Cerebellar nuclear complex (tissue), 1 donor: ENCODE results near the gene CALD1.

Experiments
- DNase-seq, 2 experiments: peaks; one replicate each; lab custom pipeline; 2025; lab: John Stamatoyannopoulos, UW

The CALD1 gene

DNA sequence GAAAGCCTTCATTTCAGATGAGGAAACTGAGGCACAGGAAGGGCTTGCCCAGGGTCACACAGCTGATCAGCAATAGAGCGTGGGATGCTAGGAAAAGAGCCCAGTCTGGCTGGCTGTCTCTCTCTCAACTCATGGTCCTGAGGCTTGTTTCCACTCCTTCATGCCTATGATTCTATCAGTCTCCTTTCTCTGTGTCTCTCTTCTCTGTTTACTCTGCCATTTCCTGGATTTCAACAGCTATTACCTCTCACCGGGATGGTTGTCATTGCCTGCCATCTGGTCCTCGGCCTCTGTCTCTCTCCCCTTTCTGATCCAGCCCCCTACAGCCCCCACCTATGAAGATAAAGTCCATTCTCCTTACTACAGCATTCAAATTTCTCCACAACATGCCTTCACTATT is 113.5 kb downstream of the CALD1 start:
- DNase-seq, result no peak

DNA sequence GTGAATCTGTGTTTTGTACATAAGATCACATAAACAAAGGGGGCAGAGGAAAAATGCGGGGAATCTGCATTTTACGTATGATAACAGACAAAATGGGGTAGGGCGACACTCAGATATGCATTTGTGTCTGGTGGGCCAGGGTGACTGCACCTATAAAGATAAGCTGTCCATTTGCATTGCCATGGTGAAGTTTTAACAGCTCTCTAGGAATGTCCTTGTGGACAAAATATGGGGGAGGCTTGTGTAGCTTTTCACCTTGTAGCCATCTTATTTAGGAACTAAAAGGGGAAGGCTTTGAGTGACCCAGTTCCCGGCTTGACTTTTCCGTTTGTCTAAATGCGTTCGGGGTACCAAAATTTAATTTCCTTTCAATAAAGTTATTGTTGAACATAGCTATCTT is 114.5 kb downstream of the CALD1 start:
- DNase-seq, result no peak

DNA sequence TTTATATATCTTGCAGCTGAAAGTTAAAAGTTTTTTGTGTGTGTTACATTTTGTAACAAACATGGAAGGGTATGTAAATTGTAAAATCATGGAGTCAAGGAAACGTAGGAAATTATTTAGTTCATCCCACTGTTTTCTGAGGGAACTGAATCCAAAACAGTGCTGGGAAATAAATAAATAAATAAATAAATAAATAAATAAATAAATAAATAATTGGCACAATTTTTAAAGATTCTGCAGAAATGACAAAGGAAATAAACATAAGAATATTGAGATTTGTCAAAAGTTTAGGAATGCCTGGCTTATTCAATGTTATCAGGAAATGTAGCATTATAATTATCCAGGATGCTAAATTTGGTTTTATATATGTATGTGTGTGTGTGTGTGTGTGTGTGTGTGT is 115.5 kb downstream of the CALD1 start:
- no peak for DNase-seq

DNA sequence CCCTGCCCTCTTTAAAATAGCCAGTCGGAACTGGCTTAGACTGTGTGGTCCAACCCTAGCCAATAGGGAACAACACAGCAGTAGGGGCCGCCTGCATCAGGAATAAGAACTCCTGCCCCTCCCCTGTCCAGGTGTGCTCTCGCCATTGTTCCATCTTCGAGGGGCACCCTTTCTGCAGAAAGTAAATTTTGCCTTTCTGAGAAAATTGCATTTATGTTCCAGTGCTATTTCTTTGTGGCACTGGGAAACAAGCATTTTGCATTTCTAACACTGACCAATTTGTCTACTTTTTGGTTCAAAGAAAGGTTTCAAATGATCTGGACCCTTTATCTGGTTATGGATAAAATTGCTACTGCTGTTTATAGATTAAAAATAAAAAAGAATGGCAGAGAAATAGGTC is 116.6 kb downstream of the CALD1 start:
- no peak for DNase-seq

DNA sequence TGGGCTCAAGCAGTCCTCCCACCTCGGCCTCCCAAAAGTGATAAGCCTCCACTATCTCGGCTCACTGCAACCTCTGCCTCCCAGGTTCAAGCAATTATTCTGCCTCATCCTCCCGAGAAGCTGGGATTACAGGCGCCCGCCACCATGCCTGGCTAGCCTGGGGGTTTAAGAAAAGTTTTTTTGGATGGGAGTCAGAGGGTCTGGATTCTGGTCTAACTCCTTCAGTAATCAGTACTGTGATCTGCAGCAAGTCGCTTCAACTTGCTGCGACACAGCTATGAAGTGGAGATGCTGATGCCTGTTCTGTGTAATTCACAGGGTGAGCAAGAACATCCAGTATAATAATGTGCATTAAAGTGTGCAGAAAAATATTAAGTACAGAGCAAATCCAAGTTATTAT is 118.5 kb downstream of the CALD1 start:
- no peak for DNase-seq

DNA sequence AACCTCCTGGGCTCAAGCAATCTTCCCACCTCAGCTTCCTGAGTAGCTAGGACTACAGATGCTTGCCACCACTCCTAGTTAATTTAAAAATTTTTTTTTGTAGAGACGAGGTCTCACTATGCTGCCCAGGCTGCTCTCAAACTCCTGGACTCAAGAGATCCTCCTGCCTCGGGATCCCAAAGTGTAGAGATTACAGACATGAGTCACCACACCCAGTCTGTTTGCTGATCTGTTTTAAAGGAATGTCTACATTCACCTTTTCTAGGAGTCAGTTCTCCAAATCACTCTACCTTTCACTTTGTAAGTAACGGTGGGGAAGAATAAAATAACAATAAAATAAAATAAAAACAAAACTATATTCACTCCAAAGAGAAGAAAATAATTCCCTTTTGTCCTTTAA is 120.3 kb downstream of the CALD1 start:
- no peak for DNase-seq

DNA sequence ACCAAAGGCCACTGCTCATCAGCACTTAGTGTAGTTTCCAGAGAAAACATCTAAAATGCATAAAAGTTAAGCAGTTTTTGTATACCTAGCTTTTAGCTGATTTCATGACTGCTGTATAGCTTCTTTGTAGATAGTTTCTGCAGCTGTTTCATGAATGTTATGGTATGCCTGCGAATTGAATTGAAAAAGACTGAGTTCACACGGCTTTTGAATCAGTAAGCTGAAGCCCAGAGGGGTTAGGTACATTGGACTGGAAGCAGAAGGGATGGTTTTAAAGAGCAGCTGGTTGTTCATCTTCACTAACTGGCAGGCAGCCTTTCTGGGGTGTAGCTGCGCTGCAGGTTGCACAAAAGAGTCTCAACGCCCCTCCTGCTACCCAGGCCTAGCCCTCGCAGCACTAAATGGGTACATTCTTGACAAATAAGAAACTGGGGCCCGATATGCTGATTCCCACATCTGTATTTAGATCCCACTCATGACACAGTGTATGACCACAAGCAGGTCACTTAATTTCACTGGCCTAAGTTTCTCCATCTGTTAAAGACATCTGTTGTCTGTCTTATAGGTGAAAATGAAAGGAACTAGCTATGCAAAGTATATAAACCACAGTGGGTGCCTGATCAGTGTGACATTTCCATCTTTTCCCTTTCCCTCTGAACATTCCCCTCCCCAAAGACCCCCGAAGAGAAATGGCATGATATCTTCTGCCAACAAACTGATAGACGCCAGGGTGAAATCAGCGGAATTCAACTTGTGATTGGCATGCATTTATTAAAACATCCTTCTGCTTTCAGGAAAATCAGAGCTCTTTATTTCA is 120.9 kb downstream of the CALD1 start:
- no peak for DNase-seq

DNA sequence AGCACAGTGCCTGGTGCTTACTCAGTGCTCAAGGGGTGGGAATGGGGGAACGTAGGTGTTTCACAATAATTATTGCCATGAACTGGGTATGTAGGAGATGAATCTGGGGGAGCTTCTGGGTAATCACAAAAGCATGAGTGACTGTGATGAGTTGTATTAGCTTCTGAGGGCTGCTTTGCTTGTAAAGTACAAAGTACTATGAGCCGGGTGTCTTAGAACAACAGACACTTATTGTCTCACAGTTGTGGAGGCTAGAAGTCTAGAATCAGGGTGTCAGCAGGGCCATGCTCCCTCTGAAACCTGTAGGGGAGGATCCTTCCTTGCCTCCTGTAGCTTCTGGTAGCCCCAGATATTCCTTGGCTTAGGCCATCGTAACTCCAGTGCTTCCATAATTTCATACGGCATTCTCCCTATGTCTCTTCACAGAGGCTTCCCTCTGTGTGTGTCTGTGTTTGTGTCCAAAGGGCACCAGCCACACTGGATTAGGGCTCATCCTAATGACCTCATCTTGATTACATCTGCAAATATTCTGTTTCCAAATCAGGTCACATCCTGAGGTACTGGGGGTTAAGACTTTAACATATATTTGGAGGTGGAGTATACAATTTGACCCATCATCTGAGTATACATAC is 122.1 kb downstream of the CALD1 start:
- no peak for DNase-seq

DNA sequence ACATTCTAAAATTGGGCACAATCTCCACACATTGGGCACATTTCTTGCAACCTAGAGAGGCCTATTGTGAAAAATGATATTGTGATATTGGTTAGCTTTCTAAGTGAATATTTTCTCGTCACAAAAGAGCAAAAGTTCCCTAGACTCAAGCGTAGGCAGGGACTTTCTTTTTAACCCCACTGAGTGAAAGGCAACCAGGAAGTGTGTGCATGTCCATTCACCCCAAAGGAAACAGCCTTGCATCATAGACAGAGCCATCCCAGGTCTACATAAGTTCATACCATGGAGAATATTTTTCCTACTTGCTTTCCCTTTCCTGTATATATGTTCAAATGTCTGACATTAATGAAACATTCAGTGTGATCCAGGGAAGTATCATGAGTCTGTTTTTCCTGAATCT is 122.6 kb downstream of the CALD1 start:
- DNase-seq, result no peak

DNA sequence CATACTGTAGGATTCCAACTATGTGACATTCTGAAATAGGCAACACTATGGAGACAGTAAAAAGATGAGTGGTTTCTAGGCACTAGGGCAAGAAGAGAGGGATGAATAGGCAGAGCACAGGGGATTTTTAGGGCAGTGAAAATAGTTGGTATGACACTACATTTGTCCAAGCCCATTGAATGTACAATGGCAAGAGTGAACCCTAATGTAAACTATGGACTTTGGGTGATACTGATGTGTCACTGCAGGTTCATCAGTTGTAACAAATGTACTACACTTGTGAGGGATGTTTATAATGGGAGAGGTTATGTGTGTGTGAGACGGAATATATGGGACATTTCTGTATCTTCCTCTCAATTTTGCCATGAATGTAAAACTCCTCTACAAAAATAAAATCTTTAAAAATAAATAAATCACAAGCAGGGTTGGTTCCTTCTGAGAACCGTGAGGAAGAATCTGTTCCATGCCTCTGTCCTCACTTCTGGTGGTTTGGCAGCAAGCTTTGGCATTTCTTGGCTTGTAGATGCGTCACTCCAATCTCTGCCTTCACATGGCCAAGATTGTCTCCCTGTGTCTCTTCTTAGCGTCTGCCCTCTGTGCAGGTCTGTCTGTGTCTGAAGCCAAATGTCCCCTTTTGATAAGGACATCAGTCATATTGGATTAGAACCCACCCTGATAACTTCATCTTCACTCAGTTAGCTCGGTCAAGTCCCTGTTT is 123.8 kb downstream of the CALD1 start:
- DNase-seq, result no peak

DNA sequence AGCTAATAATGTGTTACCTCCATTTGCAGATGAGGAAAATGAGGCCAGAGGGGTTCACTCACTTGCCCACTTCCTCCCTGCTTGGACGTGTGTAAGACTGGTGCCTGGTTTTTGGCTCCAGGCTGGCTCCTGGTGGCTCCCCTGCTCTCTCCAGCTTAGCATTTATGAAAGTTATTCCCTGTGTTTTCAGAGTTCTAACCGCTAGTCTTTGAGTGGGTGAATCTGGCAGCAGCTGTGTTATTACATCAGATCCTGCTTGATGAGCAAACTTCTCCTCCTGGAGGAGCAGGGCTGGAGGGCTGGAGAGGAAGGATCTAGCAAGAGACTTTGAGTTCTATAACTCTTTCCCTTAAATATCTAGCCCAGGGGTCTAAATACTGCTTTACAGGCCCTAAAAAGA is 125.9 kb downstream of the CALD1 start:
- DNase-seq, result no peak

DNA sequence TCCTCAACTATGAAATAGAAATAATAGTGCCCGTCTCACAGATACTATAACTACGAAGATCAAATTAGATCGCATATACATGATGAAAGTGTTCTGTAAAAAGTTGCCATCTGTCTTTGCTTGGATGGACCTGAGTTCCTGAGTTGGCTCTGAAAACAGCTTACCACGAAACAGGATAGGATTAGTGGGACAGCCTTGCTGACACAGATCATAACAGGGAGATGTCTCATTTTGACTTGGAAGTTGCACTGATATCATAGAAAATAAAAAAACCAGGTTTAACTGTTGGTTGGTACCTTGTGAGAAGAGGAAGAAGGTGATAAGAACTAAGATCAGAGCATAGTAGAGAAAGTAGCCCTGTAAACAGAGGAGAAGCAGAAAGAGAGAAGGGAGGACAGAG is 127.6 kb downstream of the CALD1 start:
- no peak for DNase-seq

DNA sequence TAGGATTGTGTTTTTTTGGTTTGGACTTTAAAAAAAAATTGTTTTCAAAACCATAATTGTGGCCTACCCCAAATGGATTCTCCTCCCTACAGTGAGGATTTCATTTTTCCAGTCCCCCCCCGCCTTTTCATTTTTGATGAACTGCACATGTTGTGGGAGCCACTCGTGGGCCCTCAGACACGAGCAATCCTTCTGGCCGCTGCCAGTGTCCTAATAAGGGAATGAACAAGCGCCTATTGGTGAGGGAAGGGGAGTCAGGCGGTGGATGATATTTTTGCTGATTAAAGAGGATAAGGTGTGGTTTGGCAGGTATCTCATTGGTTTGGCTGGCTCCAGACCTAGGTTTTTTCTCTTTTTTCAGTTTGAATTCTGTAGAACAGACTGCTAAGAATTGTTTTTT is 128.2 kb downstream of the CALD1 start:
- no peak for DNase-seq

DNA sequence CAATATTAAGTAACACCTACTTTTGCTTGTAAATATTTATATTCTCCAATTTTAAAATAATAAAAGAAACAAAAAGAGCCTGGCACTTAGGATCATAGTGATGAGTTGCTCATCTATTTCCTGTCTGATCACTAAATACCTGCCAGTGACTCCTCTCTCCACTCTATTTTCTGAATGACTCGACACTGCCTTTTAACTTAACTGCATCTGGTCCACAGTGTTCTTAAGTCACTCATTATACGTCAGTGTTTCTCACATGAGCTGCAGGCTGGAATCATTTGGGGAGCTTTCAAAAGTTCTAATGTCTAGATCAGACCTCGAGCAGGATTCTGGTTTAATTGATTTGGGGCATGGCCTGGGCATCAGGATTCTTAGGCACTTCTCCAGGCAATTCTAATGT is 128.9 kb downstream of the CALD1 start:
- no peak for DNase-seq

DNA sequence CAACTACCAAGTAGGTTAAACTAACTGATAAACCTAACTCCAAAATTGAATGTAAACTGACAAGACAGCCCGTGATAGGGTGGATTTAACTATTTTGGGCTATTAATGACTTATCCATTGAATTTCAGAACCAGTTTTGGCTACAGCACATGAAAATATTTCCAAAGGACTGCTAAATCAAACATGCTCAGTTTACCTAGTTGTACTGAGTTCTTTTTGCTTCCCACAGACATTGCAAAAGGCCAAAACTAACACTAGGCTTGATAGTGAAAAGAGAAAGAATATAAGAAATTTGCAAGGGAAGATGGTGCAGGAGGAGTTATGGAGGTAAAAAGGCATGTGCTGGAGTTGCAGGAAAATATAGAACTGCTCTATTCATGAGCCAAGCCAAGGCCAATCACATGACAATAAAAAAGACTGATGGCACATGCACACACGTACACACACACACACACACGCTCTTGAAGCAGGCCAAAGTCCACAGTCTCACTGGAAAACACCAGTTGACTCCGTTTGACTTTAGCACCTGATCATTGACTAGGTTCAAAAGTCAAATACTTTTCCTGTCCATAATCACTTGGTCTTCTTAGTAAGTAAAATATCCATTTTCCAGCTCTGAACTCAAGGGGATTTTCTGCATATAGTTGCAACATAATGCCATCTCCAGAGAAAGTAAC is 130.9 kb downstream of the CALD1 start:
- DNase-seq, result no peak

DNA sequence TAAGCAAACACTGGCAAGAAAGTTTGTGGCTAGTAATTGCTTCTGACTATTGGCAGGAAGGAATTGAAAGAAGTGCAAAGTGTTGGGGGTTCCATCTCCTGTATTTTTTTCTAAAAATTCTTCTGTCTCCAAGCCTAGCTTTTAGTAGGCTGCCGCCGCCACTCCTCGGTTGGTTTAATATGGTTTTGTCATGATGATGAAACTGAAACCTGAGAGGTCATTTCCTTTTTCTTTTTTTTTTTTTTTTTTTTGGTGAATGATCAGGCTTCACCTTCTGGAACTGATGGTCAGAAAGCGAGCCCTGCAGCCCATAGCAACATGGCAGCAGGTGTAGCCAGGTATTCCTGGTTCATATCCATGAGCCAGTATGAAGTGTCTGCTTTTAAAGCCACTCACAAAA is 131.5 kb downstream of the CALD1 start:
- no peak for DNase-seq

DNA sequence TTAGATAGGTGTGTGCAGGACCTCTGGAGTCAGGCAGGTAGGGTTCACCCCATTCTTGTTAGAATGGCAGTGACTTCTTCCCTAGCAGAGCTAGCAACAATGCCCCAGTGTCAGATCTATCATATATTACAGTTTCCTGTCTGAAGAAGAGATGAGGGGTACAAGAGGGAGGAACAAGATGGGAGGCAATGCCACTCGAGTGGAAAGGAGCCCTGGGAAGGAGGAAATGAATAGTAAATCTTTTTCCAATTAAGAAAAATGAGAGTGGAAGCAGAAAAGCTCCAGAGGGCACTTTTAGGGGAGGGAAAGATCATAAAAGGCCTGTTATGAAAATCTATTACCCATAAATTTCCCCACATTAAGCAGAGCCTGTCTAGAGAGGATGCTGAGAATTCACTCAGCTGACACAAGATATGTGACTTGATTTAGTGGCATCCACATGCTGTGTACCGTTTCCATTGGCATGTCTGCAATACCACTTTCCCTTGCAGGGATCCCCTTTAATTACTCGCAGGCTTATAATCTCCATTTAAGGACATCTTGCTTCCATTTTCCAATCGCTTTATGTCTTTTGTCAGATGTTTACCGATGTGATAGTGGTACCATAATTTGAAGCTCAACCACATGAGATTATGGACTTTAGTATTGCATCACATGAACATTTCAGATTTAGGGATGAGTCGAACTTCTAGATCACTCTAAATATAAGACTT is 136.9 kb downstream of the CALD1 start:
- DNase-seq, result no peak

DNA sequence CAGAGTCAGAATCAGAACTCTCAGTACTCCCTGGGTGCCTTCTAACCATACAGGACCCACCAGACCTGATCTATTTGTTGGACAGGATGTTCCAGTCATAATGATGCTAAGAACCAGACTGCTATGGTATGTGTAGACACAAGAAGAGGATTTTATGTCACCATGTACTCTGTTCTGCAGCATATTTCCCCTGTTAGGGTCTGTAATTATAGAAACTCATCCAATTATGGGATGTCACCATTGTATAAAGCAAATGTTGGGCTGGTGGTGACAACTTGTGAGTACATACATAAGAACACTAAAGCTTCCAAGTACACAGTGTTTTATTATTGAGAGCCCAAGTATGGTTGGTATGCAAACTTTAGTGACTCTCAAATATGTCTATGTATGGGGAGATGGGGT is 139.8 kb downstream of the CALD1 start:
- DNase-seq, result no peak

DNA sequence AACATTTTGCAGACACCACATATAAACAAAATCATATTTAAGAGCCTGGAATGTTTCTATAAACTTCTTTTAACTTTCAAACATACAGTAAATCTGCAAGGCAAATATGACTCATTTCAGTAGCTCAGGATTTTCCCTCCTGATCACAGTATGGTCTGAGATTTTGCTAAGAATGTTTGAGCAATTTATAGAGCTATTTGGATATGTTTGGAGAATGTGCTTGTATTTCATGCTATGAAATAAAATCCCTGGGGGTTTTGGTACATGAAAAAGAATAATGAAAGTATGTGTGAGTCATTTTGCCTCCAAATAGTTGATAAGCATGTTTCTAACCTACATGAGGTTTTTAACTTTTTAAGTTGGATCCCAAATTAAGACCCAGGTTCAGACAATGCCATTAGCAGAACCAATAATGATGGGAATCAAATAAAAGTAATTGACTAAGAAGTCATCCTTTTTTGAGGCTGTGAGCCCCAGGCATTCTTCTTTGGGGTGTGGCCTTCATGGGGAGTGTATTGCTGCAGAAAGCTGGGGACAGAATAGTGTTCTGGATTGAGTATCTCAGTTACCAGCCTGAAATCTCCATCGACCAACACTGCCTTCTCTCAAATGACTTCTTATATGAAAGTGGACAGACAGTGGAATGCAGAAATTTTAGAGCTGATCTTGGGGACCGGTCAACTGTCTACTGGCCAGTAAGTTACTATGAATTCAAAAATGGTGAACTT is 140.8 kb downstream of the CALD1 start:
- DNase-seq, result no peak

DNA sequence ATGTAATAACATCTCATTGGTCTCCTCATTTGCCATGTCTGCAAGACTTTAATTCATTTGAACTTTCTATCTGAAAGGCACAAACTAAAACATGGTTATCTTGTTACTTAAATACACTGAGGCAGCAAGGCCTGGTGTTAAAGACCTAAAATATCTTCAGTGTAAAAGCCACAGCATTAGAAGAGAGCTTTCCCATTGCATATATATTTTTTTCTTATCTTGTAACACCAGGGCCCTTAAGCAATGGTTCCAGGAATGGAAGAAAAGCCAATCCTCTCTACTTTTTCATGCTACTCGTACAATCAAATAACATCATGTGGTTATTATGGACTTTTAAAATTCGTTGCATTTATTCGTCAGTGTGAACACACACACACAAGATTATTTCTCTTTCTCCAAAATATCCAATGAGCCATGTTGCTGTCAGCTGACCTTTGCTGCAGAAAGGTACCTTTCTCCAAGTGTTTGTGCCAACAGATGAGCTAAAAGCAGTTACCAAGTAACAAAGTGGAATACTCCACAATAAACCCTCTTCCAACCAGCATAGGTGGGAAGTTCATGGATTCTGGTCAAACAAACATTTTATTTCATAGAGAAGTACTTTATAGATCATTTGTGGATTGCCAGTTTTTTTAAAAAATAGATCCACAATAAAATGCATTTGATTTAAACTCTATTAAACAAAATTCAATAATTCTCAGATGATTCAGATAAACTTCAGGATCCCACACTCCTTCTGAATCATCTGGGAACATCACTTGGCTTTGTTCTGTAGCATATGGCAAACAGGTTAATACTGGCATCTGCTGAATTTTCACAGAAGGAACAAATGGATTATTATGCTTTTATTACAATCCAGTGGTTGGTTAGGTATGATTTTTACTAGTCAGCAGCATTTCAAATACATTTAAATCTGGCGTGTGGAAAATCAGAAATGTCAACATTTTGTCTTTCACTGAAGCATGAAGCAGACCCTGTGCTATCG is 143.6 kb downstream of the CALD1 start:
- no peak for DNase-seq
